ENCODE measurements around the gene DUS4L.

Gene DUS4L

DNA sequence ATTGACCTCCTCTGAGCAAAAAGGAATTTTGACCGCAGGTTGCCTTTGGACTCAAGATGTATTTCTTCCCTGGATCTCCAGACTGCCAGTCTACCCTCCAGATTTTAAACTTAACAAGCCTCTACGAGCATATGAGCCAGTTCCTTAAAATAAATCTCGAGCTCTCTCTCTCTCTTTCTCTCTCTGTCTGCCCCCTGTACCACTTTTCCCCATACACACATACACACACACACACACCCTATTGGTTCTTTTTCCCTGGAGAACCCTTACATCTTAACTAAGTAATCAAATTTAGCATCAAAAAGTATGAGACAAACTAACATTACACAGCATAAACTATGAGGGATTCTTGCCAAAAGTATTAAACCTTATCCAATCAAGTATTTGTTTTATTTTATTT lies 27.6 kb downstream of the DUS4L start:
- no peak for TF ChIP-seq CTCF (IDR thresholded peaks at IDR 0.05; ENCODE audit: low read depth, low read length, missing control alignments)
- no peak overlapping the region for H3K4me3 ChIP-seq (ENCODE audit: low read depth, low read length)
- DNase-seq (ENCODE audit: low read depth): no peak
- in situ Hi-C loops (cut with HindIII; ENCODE audit: low sequenced_read_pairs): no loop called here

- DNase-seq (ENCODE audit: low read depth): no peak
- in situ Hi-C loops (cut with HindIII; ENCODE audit: low sequenced_read_pairs): no loop called here
- TF ChIP-seq CTCF (IDR thresholded peaks at IDR 0.05; ENCODE audit: low read depth, low read length, missing control alignments): no peak
- H3K4me3 ChIP-seq (ENCODE audit: low read depth, low read length): no peak overlapping the region
These were observed 28.7 kb downstream of the DUS4L start for GRCh38 chr7:107592361-107593024.

- no peak overlapping the region for H3K4me3 ChIP-seq (ENCODE audit: low read depth, low read length)
- no peak for TF ChIP-seq CTCF (IDR thresholded peaks at IDR 0.05; ENCODE audit: low read depth, low read length, missing control alignments)
- in situ Hi-C loops (cut with HindIII; ENCODE audit: low sequenced_read_pairs): no loop called here
- no peak for DNase-seq (ENCODE audit: low read depth)
These were observed 29.2 kb downstream of the DUS4L start for GRCh38 chr7:107593025-107593410.

DNA sequence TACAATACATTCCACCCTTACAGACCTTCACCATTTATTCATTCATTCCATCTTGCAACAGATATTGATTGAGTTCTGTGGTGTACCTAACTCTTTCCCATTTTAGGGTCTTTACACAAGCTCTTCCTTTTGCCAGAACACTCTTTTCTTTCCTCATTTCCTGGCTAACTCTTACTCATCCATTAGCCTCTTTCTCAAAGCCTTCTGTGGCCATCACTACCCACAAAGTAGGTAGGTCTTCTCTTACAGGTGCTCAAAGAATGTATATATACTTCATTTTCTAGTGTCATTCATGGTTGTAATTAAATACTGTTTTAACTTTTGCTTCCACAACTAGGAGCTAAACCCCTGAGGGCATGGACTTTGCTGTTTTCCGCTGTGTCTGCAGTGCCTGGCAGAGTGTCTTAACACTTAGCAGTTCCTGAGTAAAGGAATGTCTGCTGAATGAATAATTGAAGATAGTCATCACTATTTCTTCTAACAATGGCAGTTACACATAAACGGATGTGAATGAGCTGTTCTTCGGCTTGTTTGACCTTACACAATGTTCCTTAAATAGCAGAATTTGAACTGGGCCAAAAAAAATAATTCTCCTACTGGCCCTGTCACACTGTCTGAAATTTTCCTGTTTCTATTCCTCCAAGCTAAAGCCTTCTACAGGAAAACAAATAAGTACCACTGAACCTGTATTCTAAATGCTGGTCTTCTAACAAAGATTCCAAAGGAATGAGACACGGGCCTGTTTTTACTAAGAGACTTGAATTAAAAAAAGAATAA lies 31.4 kb downstream of the DUS4L start:
- peak; percentile 75 for DNase-seq (ENCODE audit: low read depth)
- in situ Hi-C loops (cut with HindIII; ENCODE audit: low sequenced_read_pairs): no loop called here

DNA sequence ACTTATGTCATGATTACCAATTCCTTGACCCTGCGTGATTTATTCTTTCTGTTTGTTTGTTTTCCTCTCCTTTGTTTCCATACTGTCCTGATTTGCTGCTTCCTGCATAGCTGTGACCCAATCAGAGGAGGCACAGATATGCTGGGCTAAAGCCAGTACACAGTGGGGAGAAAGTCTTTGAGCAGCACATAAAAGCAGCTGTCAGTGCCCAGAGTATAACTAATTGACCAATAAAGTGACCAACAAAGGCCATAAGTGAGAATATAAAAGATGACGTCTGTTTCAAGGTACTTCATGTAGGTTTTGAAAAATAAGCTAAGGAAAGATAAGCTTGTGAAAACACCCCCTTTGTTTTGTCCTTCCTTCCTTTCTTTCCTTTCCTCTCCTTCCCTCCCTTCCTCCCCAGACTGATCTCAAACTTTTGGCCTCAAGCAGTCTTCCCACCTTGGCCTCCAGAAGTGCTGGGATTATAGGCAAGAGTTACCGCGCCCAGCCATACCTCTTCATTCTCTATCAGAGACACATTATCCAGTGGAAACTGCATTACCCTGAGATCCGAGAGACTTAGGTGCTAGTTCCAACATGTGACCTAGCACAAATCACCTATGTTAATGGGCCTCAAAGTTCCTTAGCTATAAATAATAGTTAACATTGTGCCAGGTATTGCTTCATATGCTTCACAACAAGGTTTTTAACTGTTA lies 33.3 kb downstream of the DUS4L start:
- in situ Hi-C loops (cut with HindIII; ENCODE audit: low sequenced_read_pairs): no loop called here
- no peak overlapping the region for H3K4me3 ChIP-seq (ENCODE audit: low read depth, low read length)
- peak; percentile 48 for DNase-seq (ENCODE audit: low read depth)
- no peak for TF ChIP-seq CTCF (IDR thresholded peaks at IDR 0.05; ENCODE audit: low read depth, low read length, missing control alignments)

More for the DNA sequence above, 31.4 kb downstream of the DUS4L start:
- H3K4me3 ChIP-seq (ENCODE audit: low read depth, low read length): no peak overlapping the region
- TF ChIP-seq CTCF (IDR thresholded peaks at IDR 0.05; ENCODE audit: low read depth, low read length, missing control alignments): no peak

GRCh38 chr7:107597582-107597916 lies 33.8 kb downstream of the DUS4L start:
- H3K4me3 ChIP-seq (ENCODE audit: low read depth, low read length): no peak overlapping the region
- no peak for DNase-seq (ENCODE audit: low read depth)
- TF ChIP-seq CTCF (IDR thresholded peaks at IDR 0.05; ENCODE audit: low read depth, low read length, missing control alignments): no peak
- in situ Hi-C loops (cut with HindIII; ENCODE audit: low sequenced_read_pairs): no loop called here

Data from astrocyte of the cerebellum (primary cell).